ENCODE measurements around the gene NPM3. TPM values are rescaled to one million over a fixed set of nuclear protein-coding genes. Genes with fewer than 3 reads are reported as not detected.

The NPM3 gene
- total RNA-seq, 1 donor from 2014 or later: 64.8 TPM

DNA sequence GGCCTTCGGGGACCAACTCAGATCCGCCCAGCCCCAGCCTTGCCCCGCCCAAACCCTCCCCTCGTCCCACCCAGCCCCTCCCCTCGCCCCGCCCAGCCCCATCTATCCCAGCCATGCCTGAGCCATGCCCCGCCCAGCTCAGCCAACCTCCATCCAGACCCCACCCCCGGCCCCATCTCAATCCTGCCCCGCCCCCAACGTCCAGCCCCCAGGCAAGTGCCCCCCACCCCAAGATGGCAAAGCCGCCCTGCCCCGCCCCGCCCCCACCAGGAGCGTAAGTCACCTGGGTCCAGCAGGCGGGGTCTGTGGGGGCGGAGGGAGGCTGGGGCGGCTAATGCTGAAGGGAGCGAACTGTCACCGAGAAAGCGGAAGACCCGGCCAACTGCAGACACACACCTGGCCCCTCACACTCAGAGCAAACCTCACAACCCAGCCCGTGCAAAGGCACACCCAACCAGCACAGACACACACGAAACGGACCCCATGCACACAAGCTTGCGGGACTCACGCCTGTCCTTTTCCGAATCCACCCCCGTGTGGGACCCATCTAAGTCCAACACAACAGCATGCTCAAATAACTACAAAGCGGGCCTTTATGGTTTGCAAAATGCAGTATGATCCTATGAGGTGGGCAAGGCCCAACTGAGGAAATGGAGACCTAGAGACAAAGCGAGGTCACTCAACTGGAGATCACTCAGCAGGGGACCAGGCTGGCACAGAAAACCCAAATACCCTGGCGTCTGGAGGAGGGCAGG, 46.5 kb upstream of the NPM3 start:
- Mint-ChIP-seq H3K36me3 (ENCODE audit: low read depth) (peaks cover 8% of the 10 kb centered on the region), H3K4me1 (peaks cover 26% of the 10 kb centered on the region), H3K9me3 (no peaks in the 10 kb centered on the region), H3K4me3 (peak overlapping the region; percentile 72), H3K27ac (ENCODE audit: unreplicated experiment) (no peak overlapping the region), H3K27me3 (ENCODE audit: low read depth) (no peaks in the 10 kb centered on the region)
- DNase-seq (ENCODE audit: low read depth, low spot score): no peak
- TF ChIP-seq, protein P1, sequence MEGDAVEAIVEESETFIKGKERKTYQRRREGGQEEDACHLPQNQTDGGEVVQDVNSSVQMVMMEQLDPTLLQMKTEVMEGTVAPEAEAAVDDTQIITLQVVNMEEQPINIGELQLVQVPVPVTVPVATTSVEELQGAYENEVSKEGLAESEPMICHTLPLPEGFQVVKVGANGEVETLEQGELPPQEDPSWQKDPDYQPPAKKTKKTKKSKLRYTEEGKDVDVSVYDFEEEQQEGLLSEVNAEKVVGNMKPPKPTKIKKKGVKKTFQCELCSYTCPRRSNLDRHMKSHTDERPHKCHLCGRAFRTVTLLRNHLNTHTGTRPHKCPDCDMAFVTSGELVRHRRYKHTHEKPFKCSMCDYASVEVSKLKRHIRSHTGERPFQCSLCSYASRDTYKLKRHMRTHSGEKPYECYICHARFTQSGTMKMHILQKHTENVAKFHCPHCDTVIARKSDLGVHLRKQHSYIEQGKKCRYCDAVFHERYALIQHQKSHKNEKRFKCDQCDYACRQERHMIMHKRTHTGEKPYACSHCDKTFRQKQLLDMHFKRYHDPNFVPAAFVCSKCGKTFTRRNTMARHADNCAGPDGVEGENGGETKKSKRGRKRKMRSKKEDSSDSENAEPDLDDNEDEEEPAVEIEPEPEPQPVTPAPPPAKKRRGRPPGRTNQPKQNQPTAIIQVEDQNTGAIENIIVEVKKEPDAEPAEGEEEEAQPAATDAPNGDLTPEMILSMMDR (conservative IDR thresholded peaks at IDR 0.05): no peak

DNA sequence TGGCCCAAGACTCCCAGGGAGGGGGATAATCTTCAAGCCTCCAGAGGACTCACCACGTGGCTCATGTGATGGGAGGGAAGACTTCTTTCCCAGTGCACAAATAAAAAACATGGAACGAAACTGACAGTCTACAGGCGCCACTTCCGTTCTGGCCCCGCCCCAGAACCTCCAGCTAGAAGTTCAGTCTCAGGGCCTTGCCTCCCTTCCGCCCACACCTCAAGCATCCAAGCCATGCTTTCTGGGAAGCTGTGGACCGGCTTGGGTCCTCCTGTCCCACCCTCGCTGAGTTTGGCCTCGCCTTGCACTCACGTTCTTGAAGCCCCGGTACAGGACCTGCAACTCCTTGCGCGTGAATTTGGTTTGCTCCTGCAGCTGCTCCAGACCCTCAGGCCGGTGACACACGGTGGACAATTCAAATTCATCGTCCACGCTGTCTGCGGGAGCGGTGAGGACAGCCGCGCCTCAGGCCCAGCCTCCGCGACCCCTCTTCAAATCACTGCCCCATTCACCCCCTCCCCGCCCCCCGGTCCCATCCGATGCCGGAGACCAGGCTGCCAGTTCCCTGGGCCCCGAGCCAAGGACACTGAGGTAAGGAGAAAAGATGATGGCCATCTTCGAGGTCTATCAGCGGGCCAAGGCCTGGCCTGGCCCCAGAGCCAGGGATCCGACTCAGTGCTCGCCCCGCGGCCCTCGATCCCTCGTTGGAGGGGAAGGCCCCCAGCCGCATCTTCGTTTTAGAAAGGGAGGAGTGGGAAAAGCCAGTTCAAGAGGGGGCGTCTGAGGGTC, 45.7 kb upstream of the NPM3 start:
- Mint-ChIP-seq H3K27ac (ENCODE audit: unreplicated experiment) (no peak overlapping the region), H3K4me3 (no peak overlapping the region), H3K36me3 (ENCODE audit: low read depth) (peaks cover 8% of the 10 kb centered on the region), H3K4me1 (peaks cover 24% of the 10 kb centered on the region), H3K27me3 (ENCODE audit: low read depth) (no peaks in the 10 kb centered on the region), H3K9me3 (no peaks in the 10 kb centered on the region)
- TF ChIP-seq, protein P1 (conservative IDR thresholded peaks at IDR 0.05): no peak
- DNase-seq (ENCODE audit: low read depth, low spot score): no peak

DNA sequence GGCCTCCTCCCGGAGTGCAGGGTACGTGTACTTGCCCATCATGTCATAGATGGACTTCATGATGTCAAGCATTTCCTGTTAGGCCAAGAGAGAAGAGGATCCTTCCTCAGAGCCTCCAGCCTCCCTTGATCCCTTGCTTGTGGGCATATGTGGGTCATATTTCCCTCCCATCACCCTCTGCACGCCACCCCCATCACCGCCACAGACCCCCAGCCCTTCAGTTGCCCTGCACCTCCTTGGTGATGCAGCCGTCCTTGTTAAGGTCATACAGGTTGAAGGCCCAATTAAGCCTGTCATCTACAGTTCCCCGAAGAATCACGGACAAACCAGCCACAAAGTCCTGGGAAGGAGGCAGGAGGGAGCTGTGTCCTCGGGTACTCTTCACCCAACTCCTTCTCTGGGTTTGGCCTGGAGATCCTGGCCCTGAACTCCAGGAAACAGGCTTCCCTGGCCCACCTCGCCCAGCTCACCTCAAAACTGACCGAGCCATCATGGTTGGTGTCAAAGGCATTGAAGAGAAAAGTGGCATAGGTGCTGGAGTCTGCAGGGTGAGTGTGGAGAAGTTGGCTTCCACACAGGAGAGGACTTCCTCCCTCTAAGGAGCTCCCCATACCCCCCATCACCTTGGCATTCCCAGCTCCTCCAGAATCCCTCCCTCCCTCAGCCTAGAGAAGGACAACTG, 44.8 kb upstream of the NPM3 start:
- H3K27ac Mint-ChIP-seq (ENCODE audit: unreplicated experiment): no peak overlapping the region
- peak overlapping the region; percentile 65 for H3K4me3 Mint-ChIP-seq
- no peaks in the 10 kb centered on the region for H3K27me3 Mint-ChIP-seq (ENCODE audit: low read depth)
- H3K4me1 Mint-ChIP-seq: peaks cover 24% of the 10 kb centered on the region
- H3K36me3 Mint-ChIP-seq (ENCODE audit: low read depth): peaks cover 8% of the 10 kb centered on the region
- DNase-seq (ENCODE audit: low read depth, low spot score): no peak
- TF ChIP-seq, protein P1 (conservative IDR thresholded peaks at IDR 0.05): no peak
- H3K9me3 Mint-ChIP-seq: no peaks in the 10 kb centered on the region

DNA sequence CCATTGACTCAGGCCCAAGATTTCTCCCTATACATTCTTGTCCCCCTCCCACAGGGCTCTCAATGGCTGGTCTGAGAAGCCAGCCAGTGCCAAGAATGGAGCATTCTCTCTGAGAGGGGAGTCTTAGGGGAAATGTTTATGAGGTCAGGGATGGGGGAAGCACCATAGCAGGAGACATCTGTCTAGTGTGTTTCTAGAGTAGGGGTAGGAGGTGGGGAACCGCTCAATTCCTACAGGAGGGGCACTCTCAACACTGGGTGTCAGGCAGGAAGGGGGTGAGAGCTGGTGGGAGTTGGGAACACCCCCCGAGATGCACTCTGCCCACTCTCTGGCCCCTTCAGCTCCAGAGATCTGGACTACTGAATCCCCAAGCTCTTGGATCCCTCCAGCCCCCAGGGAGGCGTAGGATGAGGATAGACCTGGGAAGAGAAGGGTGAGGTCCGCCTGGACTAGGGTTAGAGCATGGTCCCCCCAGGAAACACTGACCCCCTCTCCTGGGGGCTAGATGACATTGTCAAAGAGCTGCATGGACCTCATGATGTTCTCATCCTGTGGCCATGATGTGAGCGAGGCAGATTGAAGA, 43.7 kb upstream of the NPM3 start:
- Mint-ChIP-seq H3K4me3 (peak overlapping the region; percentile 41), H3K27me3 (ENCODE audit: low read depth) (no peaks in the 10 kb centered on the region), H3K27ac (ENCODE audit: unreplicated experiment) (no peak overlapping the region)

DNA sequence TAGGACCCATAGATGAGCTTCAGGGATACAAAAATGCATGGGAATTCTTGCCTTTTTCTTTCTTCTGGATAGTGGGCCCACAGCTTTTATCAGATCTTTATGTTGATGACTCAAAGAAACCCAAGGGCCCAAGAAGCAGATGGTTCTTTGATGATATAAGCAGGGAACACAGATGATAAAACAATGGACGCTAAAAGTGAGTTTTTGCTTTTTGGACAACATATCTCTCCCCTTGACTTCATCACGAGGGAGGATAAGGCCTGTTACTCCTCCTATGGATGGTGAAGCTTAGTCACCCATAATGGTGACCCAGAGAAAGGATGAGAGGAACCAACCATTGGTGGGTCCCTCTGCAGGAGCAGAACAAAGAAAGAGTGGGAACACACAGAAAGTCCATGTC, 41.5 kb upstream of the NPM3 start:
- Mint-ChIP-seq H3K4me3 (no peak overlapping the region), H3K36me3 (ENCODE audit: low read depth) (peaks cover 8% of the 10 kb centered on the region), H3K27ac (ENCODE audit: unreplicated experiment) (no peak overlapping the region), H3K4me1 (peaks cover under 1% of the 10 kb centered on the region), H3K9me3 (no peaks in the 10 kb centered on the region), H3K27me3 (ENCODE audit: low read depth) (no peaks in the 10 kb centered on the region)
- TF ChIP-seq, protein P1 (conservative IDR thresholded peaks at IDR 0.05): no peak
- DNase-seq (ENCODE audit: low read depth, low spot score): no peak

More for the DNA sequence above, 43.7 kb upstream of the NPM3 start:
- no peak for DNase-seq (ENCODE audit: low read depth, low spot score)
- peaks cover 23% of the 10 kb centered on the region for H3K4me1 Mint-ChIP-seq
- H3K9me3 Mint-ChIP-seq: no peaks in the 10 kb centered on the region
- TF ChIP-seq, protein P1 (conservative IDR thresholded peaks at IDR 0.05): no peak
- H3K36me3 Mint-ChIP-seq (ENCODE audit: low read depth): peaks cover 8% of the 10 kb centered on the region

Data from neural crest cell (in vitro differentiated cells).